GM12864 (cell line): ENCODE results near the gene FLACC1.
"Not testable (repeated sequence)": the region's sequence is repeated elsewhere in the genome, so short reads cannot be mapped to it uniquely, and the experiment has no call there.

ENCODE experiments used
- DNase-seq: peaks from one replicate; pipeline ENCODE4 v3.0.0-alpha.2; 2011; ENCODE audit warnings: low read depth
- H3K4me3 ChIP-seq: 2 replicates; pipeline ENCODE4 v1.5.1; 2011; ENCODE audit warnings: mild to moderate bottlenecking, low read depth, low read length, control low read depth
- CTCF ChIP-seq: IDR thresholded peaks from 2 replicates; pipeline ENCODE4 v1.5.1; 2011; ENCODE audit warnings: low read depth, mild to moderate bottlenecking, moderate library complexity, low read length, control low read depth, inconsistent platforms; ENCODE audit errors: missing control alignments

Gene FLACC1

DNA sequence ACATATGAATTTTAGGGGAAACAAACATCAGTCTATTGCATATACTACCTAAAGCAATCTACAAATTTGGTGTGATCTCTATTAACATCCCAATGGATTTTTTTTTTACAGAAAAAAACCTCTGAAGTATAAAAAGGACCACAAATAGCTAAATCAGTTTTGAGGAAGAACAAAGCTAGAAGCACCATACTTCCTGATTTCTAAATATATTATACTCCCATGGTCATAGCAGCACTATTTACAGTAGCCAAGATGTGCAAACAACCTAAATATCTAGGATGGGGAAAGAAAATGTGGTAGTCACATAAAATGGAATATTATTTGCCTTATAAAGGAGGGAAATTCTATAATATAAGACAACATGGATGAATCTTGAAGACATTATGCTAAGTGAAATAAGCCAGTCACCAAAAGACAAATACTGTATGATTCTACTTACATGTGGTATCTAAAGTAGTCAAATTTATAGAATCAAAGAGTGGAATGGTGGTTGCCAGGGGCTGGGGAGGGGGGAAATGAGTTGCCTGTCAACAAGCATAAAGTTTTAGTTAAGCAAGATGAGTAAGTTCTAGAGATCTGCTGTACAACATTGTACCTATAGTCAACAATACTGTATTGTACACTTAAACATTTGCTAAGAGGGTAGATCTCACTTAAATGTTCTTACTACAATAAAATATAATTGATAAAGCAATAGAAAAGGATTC is 114.4 kb downstream of the FLACC1 start:
- no peak for DNase-seq
- TF ChIP-seq CTCF: no peak
- no peak overlapping the region for H3K4me3 ChIP-seq

GRCh38 chr2:201239167-201239935 is 117.8 kb downstream of the FLACC1 start:
- not testable (repeated sequence) for DNase-seq, H3K4me3 ChIP-seq
